Body of pancreas (tissue), 4 donors: ENCODE results near the gene SRRM2.

ENCODE experiments used
- POLR2A ChIP-seq, 3 donors: fragments of 450-650 bp; IDR thresholded peaks; one replicate each; pipeline ENCODE4 v1.6.1; 2016; ENCODE audit warnings: antibody characterized with exemption in 3 of 3, mild to moderate bottlenecking in 2 of 3
- TF ChIP-seq, protein P1 (sequence below), 7 experiments: fragments of 450-650 bp in 4 of 7; fragments of 200-600 bp in 3 of 7; sonication (generic) in 3 of 7; IDR thresholded peaks; one replicate each; pipeline ENCODE4 v1.5.1; 2016 to 2019; ENCODE audit warnings: antibody characterized with exemption in 7 of 7

DNA sequence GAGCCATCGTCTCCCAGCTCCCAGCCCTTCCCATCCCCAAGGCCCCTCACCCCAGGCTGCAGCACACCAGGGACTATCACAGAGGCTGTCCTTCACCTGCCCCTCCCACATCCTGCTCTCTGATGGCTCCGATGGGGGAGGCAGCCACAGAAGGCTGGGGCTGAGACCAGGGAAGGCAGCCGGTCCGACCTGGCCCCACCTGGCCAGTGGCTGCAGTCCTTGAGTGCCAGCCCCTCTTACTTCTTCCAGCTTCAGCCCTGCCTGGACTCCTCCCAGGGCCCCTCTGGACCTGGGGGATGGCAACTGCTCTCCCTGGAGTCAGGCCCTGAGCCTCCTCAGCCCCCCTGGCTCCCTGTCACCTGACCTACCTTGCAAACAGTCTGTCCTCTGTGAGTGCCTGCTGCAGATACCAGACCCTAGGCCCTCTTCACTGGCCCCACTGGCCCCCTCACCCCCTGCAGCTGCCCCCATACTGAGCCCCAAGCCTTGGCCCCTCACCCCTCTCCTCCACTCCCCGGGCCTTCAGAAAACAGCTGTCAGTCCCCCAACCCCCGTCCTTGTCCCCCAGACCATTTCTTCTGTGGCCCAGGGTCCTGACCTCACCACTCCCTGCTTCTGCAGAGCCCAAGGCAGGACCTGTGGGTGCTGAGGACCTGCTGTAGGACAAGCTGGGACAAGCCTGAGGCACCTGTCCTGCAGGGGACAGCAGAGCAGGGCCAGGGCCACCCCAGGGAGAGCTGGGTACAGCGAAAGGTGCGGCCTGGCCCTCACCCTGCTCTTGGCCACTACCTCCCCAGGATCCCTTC, 12.6 kb upstream of the SRRM2 start:
- TF ChIP-seq, protein P1, sequence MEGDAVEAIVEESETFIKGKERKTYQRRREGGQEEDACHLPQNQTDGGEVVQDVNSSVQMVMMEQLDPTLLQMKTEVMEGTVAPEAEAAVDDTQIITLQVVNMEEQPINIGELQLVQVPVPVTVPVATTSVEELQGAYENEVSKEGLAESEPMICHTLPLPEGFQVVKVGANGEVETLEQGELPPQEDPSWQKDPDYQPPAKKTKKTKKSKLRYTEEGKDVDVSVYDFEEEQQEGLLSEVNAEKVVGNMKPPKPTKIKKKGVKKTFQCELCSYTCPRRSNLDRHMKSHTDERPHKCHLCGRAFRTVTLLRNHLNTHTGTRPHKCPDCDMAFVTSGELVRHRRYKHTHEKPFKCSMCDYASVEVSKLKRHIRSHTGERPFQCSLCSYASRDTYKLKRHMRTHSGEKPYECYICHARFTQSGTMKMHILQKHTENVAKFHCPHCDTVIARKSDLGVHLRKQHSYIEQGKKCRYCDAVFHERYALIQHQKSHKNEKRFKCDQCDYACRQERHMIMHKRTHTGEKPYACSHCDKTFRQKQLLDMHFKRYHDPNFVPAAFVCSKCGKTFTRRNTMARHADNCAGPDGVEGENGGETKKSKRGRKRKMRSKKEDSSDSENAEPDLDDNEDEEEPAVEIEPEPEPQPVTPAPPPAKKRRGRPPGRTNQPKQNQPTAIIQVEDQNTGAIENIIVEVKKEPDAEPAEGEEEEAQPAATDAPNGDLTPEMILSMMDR (IDR thresholded peaks at IDR 0.05) = no peak
- TF ChIP-seq POLR2A (IDR thresholded peaks at IDR 0.05) = no peak
